ENCODE data around the gene AGBL4.

GRCh38 chr1:49728377-49728776 lies 295.4 kb downstream of the AGBL4 start:
- TF ChIP-seq TAF1 (IDR thresholded peaks at IDR 0.05; ENCODE audit: low read depth) (no peak), RAD21 (IDR thresholded peaks at IDR 0.05; ENCODE audit: low read depth) (no peak), EP300 (IDR thresholded peaks at IDR 0.05; ENCODE audit: borderline replicate concordance) (no peak)

Measured in Ishikawa (cell line).